Measurements from ENCODE around the gene AAK1.

Gene AAK1

DNA sequence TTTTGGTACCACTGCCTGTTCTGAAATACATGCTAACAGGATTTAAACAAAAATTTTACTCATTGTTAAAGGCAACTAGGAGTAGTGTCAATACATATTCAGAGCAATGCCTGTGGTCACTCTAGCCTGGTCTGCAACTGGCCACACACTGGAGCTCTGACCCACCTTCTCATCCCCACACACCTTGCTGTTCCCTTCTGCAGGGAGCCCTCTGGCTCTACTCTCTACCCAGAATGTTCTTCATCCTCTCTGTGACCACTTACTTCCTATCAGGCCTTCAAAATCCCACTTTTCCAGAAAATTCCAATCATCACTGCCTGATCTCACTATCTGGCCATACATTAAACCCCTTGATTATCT lies 104.0 kb downstream of the AAK1 start:
- no peak for DNase-seq (ENCODE audit: low read depth in 2 of 2)

DNA sequence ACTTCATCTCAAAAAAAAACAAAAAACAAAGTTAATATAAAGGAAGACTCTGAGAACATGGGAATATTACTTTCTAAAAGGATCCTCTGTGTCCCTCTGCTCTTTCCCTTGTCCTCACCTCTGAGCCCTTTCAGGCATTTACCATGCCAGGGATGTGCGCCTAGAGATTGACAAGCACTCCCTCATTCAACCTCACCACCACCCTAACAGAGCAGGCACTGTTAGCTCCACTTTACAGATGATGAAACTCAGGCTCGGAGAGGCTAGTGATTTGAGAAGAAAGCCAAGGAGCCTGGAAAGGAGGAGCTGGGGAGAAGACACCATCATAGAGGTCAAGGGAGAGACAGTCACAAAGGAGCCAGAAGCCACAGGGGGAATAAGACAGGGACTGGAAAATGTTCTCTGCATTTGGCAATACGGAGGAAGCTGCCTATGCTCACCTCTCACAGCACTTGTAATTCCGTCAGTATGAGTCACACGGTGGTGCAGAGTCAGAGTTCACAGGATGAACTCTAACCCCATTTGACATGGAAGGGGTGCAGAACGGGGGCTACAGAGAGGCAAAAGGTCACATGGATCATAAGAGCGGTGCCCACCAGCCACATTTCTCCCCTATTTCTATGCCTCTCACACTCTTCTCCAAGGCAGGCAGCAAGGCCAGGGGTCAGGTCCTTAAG lies 104.5 kb downstream of the AAK1 start:
- no peak for DNase-seq (ENCODE audit: low read depth in 2 of 2)

DNA sequence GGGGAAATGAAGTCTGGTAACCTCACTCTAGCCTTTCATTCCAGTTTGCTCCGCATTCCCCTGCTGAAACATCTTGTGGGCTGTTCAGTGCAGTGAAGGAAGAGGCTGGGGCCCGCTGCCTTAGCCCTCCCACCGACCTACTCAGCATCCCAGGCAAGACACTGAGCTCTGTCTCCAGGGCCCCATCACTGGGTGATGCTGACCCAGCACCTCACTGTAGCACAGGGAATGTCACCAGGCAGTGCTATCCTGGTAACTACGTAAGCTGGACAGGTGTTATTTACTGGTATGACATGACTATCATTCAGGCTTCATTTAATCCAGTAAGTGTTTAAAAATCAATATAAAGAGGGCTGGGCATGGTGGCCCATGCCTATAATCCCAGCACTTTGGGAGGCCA lies 105.3 kb downstream of the AAK1 start:
- no peak for DNase-seq (ENCODE audit: low read depth in 2 of 2)

DNA sequence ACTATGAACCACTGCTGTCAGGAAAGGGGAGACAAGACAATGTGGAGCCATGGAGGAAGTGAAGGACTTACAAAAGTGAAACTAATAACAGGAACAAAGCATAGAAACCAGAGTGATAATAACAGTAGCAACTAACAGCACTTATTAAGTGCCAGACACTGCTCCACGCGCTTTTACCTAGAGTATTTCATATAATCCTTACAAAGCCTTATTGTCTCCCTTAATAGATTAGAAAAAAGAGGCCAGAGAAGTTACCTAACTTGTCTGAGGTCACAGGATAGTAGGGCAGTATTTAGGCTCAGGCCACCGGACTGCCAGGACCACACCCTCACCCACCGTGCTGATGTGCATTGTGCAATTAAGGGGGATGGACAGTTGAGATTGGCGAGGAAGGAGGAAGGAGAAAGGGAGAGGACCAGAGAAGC lies 107.7 kb downstream of the AAK1 start:
- no peak for DNase-seq (ENCODE audit: low read depth in 2 of 2)

DNA sequence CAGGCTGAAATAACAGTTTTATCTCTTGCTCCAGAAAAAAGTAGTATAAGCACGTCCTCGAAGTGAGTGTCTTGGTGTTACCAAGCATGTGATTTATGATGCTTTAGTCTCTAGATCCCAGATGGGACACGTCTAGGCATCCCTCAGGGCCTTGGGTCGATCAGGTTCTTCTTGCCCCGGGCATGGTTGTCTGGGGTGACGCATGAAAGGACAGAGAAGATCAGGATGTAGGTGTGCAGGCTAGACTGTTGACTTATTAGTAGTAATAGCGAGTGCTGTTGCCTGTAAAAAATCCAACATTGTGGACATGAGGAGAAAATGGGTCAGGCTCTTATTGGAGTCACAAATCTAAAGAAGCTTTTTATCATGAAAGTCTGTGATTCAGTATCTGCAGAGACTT lies 112.4 kb downstream of the AAK1 start:
- DNase-seq (ENCODE audit: low read depth in 2 of 2) = no peak

DNA sequence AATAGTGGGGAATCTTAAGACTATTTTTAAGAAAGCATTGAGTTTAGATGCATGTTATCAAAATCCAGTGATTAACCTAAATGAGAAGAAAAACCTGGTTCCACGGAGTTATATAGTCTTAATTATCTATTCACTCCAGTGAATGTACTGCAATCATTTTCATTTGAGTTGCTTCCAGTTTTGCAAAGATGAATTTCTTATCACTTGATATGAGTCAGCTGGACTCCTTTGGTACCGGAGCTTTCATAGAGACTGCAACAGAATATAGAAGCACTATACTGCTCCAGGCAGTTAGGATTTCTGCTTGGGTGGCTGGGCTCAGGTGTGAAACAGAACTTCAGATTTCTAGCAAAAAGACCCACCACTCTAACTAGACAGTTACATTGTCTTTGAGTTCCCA lies 114.1 kb downstream of the AAK1 start:
- no peak for DNase-seq (ENCODE audit: low read depth in 2 of 2)

DNA sequence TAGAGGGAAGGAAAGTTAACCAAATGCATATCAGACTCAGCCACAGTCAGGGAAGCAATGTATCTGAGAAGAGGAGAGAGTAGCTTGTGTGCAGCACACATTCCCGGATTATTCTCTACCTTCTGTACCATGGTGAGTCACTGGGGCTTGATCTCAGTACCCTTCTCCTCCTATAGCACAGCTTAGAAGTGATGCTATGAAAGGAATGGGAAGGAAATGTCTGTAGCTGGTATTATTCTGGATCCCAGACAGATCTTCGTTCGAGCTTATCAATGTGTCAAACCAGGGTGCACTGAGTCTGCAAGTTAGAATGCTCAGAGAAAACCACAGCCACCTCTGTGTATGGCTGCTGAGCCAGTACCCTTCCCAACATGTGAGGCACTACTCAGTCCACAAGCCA lies 118.3 kb downstream of the AAK1 start:
- no peak for DNase-seq (ENCODE audit: low read depth in 2 of 2)

DNA sequence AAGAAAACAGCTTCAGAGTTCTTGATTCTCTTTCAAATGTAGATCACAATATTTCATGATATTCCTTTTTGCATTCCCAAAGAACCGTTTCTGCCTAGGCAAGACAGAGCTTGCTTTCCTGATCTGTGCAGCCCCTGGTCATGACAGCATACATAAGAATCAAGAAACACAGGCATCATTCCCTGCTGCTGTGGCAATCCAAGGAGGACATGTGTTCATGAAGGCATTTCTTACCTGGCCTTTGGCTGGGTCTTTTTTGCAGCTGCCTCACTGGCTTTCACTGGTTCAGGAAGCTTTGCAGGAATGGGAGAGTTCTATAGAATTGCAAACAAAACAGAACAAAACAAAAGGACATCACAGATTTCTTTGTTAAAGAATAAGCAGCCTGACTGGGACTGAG lies 118.7 kb downstream of the AAK1 start:
- DNase-seq (ENCODE audit: low read depth in 2 of 2) = no peak

DNA sequence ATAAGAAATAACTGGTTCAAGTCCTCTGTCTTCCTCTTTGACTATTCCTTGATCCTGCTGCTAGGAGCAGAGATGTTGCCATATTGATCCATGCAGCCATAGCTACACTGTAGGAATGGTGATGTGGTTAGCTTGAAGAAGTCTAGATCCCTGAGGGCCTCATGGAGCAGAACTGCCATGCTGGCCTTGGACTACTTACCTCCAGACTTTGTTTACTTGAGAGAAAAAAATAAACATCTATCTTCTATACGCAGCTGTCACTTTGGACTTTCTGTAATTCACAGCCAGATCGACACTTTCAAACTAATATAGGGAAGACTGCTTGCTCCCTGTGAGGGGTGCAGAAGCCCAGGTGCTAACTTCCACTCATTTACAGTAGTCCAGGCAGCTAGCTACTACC lies 121.8 kb downstream of the AAK1 start:
- no peak for DNase-seq (ENCODE audit: low read depth in 2 of 2)

DNA sequence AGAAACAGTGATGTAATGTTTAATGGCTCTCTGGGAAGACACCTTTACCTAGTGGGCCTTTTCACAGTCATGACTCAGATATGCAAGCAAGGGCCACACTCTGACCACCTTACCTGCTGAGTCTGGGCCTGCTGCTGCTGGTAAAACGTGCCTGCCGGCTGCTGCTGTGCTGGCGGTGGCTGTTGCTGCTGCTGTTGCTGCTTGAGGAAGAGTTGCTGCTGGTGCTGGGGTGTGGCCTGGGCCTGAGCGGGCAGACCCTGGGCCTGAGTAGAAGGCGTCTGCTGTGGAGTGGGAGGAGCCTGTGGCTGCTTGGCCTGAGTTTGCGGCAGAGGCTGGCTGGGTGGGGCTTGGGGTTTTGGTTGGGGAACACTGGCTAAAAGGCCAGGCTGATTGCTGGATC lies 124.7 kb downstream of the AAK1 start:
- no peak for DNase-seq (ENCODE audit: low read depth in 2 of 2)

DNA sequence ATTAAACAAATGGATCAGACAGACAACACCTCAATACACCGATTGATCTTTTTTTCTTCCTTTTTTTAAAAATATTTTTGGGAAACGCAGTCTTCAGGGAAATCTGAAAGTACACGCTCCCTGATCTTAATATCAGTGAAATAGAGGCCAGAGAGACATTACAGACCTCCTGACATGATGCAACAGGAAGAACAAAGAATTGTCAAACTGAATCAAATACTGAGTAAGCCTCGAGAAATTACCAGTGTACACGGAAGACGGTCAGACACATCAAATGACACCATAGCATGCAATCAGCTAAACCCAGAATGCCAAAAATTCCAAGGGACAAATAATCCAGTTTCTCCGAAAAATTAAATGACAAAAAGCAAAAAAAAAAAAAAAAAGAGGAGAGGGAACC lies 126.1 kb downstream of the AAK1 start:
- no peak for DNase-seq (ENCODE audit: low read depth in 2 of 2)

DNA sequence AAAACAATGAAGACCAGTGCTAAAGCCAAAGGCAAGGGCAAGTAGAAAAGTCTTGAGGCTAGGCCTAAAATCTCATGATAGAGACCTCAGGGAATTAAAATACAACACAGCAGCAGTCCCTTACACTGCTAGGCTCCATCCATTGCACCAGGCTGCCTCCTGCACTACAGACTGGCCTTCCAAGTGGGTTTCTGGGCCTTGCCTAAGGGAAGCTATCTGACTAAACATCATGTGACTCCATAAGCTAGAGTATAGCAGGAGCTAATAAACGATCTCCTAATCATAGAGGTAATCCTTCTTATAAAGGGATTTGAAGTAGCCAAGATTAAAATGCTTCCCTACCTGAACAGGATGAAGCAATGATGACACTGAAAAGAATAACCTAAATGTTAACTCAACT lies 128.7 kb downstream of the AAK1 start:
- DNase-seq (ENCODE audit: low read depth in 2 of 2) = no peak

DNA sequence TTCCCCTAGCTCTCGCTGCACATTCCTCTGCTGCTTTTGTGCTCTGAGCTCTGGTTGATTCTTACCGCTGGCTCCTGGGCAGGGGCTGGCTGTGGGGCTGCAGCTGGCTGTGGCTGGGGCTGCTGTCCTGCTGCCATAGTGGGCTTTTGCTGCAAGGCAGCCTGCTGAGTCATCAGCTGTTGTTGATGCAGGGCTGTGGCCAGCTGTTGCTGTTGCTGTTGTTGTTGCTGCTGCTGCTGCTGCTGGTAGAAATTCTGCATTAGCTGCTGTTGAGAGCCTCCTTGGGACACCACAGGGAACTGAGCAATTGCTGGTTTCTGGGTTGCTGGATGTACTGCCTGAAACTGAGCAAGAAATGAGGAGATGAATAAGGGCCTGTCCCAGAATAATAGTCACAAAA lies 129.1 kb downstream of the AAK1 start:
- no peak for DNase-seq (ENCODE audit: low read depth in 2 of 2)

DNA sequence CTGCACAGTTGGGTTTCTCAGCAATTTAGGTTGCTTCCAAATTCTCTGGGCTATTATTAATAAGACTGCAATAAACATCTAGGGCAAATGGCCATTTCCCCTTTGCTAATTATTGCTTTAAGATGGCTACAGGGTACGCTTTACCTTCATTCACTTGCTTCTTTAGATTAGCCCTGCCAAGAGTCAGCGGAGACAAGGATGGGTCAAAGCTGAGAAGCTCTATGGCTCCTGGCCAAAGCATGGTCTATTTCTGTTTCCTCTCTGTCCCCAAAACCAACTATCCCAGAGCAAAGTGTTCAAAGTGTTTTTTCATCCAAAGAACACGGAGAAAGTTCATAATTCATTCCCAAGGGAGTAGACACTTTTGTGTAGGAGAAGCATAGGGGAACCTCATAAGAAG lies 131.1 kb downstream of the AAK1 start:
- no peak for DNase-seq (ENCODE audit: low read depth in 2 of 2)

DNA sequence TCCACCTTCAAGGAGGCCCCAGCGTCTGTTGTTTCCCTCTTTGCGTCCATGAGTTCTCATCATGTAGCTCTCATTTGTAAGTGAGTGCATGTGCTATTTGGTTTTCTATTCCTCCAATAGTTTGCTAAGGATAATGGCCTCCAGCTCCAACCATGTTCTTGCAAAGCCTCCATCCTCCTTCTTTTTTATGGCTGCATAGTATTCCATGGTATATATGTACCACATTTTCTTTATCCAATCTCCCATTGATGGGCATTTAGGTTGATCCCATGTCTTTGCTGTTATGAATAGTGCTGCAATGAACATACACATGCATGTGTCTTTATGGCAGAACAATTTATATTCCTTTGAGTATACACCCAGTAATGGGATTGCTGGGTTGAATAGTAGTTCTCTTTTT lies 133.3 kb downstream of the AAK1 start:
- DNase-seq (ENCODE audit: low read depth in 2 of 2) = no peak

DNA sequence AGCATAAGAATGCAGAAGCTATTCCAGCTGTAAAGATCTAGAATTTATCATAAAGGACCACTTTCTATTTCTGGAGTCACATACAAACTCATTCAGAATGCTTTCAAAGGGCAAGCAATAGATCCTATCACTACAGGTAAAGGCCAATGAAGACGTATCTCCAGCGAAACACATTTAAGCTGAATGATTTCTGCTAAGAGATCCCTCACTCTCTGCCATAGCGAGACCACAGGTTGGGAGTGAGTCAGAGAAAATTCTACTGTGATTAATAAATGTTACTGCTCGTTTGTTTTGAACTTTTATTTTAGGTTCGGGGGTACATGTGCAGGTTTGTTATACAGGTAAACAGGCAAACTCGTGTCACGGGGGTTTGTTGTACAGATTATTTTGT lies 133.8 kb downstream of the AAK1 start:
- no peak for DNase-seq (ENCODE audit: low read depth in 2 of 2)

DNA sequence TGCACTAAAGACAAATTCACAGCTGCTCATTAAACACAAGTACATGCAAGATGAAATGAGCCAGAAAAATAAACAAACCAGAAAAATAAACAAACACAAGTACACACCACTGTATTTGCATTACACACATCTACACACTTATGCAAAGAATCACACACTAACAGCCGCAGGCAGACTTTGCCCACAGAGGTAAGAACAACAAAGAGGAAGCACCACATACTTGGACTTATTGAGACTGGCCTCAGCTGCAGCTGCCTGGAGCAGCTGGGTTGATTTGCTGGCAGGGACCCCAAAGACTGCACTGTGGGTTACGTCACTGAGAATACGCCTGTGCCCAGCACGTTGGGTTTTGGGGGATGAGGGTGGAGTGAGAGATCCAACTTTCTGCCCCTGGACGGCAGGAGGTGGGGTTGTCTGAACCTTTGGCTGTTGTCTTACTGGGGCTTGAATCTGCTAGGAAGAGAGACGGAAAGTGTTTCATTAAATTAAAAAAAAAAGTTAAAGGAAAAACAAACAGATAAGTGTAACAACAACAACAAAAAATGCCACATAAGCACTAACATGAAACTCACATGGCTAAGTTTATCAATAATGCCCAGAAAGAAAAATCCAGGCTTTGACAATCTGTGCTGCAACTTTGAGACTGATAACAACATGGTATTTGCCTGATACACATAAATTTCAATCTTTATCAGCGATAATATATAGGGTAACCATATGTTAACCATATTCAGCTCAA lies 134.4 kb downstream of the AAK1 start:
- DNase-seq (ENCODE audit: low read depth in 2 of 2) = no peak

DNA sequence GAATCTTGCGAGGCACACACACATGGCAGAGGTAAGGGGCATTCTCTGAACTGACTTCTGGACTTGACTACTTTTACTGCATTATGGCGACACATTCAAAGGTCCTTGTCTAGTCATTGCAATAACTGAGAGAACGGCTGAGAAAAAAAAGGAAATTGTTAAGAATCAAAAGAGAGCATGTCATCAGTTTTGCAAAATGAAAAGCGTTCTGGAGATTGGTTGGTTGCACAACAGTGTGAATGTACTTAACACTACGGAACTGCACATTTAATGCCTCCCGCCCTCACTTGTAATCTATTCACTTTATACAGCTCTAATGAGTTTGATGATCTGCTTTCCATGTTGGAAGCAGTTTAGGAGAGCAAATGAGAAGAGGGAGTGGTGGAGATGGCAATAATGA lies 137.8 kb downstream of the AAK1 start:
- no peak for DNase-seq (ENCODE audit: low read depth in 2 of 2)

DNA sequence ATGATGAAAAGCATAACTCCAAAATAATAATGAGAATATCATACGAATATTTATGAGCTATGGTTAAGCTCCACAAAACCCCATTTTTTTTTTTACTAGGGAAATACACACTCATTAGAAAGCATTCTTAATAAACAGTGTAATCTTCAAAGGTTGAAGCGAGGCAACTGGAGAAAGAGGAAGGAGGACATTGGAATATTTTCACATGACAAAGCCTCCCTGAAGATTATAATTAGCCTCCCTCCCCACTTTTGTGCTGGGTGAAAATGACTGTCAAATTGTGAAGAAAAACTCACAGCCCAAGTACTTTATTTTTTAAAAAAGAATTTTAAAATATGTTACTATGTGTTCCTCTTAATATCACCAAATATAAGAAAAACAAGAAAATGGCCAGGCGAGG lies 142.2 kb downstream of the AAK1 start:
- DNase-seq (ENCODE audit: low read depth in 2 of 2) = no peak

DNA sequence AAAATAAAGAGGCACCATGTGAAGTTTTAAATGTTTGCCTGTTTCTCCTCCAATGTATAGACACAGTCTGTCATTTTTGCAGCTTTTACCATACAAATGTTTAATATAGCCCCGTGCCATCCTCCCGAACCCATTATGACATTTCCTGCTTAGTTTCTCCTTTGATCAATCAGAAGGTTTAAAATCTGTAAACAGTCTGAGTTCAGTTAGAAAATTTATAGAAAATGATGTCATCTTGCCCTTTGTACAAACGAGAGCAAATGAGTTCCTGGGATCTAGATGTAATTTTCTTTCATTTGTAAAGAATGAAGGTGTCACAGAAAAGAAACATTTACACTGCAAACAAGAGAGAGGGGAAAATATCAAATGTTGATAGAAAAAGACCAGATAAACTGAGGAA lies 143.6 kb downstream of the AAK1 start:
- no peak for DNase-seq (ENCODE audit: low read depth in 2 of 2)

DNA sequence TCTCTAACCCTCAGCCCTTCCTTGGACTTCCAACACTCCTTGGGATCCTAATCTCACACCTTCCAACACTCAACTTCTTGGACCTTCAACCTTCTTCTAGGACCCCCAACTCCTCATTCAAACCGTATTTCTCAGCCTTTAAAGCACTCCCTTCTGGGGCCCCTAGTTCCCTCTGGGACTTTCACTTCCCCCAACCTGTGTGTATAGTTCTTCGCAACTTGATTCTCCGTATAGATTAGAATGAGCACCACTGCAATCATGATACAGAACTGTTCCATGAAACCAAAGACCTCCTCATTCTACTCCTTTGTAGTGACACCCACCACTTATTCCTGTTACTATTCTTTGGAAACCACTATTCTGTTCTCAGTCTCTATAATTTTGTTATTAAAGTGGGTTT lies 144.3 kb downstream of the AAK1 start:
- no peak for DNase-seq (ENCODE audit: low read depth in 2 of 2)

DNA sequence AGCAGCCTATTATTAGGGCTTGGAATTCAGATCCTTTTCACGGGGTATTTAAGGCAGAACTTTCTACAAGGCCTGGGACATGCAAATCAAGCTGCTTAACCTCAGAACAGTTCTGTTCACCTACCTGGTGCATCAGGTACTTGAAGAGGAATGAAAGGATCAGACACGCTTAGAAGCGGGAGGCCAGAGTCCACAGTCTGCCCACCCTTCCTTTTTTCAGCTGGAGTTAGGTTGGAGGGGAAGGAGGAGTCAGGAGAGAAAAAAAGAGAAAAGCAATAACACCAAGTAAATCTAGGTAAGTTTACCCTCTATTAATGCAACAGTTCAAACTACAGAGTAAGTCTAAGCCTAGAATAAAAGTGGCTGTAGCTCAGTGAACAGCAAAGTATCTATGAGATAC lies 147.7 kb downstream of the AAK1 start:
- DNase-seq (ENCODE audit: low read depth in 2 of 2) = no peak

DNA sequence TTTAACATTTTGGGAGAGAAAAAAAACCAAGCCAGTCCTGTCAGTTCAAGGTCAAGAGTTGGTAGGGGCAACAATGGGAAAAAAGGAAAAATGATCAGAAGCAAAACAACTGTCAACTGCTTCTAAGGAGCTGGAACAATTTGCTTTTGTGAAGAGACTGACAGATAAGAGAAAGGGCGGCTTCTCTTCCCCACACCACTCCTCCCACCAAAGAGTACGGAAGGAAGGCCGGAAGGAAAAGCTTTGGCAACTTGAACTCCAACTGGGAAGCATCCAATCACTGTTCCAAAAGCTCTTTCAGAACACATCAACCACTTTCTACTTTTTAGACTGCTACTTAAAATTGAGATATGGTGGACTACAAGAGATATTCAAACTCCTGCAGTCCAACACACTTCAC lies 148.5 kb downstream of the AAK1 start:
- DNase-seq (ENCODE audit: low read depth in 2 of 2) = no peak

DNA sequence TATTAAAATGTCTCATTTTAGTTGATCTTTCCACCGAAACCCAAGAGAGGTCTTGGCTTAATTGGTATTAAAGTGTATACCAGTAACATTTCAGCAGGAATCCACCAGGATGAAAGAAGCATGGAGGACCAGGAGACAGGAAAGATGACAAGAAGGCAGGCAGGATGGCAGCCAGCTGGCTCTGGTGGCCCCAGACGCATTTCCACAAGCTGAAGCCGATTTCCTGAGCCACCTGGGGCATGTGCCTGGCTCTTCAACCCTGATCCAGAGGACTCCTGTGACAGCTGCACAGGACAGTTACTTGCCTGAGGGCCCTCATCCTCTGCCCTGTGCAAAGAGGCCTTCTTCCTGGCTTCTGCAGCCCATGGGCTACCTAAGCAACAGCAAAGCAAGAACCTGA lies 149.4 kb downstream of the AAK1 start:
- no peak for DNase-seq (ENCODE audit: low read depth in 2 of 2)

All from stimulated activated CD8-positive, alpha-beta memory T cell treated with anti-CD3 and anti-CD28 coated beads, Interleukin-2, amount 100 ng/mL, for 1 hour (primary cell).